Erythroblast (primary cell): Measurements from ENCODE around the gene GOT1.

Experiments used
- GATA1 ChIP-seq: IDR thresholded peaks from 2 replicates; pipeline ENCODE4 v1.6.1; 2011; ENCODE audit warnings: low read depth, mild to moderate bottlenecking, control low read depth, low read length, moderate library complexity
- POLR2A ChIP-seq: IDR thresholded peaks from 2 replicates; pipeline ENCODE4 v1.6.1; 2011; ENCODE audit warnings: mild to moderate bottlenecking, low read length

DNA sequence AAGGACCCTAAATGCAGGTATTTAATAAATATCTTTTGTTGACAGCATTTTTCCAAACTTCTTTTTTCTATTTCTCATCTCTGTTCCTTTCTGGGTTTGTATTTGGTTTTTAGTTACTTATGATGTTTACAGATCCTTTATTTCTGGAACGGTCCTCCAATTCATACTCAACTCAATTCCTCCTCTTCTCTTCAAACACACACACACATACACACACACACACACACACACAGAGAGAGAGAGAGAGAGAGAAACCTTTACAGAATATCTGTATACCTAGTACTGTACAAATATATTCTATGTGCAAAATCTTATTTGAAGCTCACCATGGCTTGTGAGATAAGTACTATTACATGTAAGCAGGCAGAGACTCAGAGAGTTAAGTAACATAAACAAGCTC is 21.6 kb upstream of the GOT1 start:
- TF ChIP-seq POLR2A = no peak
- TF ChIP-seq GATA1 = no peak
